Tibial artery (tissue), 4 donors: ENCODE results near the gene TMEM245.

Source experiments
- DNase-seq, 2 donors: peaks; one replicate each; pipeline ENCODE4 v3.0.0-alpha.2; 2019
- H3K27ac ChIP-seq, 2 donors: fragments of 200-600 bp; sonication (generic) in 1 of 2; 1 replicate in 1 of 2; 2 replicates in 1 of 2; pipeline ENCODE4 v1.5.1; 2018 to 2019; ENCODE audit warnings: mild to moderate bottlenecking in 1 of 2
- H3K27me3 ChIP-seq, 2 donors: fragments of 200-600 bp; sonication (generic) in 1 of 2; one replicate each; pipeline versions ENCODE4 v1.5.1 to v1.6.0; 2016 to 2019
- H3K36me3 ChIP-seq, 3 donors: fragments of 200-600 bp; sonication (generic) in 2 of 3; one replicate each; pipeline ENCODE4 v1.5.1; 2016 to 2019; ENCODE audit warnings: mild to moderate bottlenecking in 2 of 3
- H3K4me1 ChIP-seq, 4 donors: fragments of 200-600 bp; sonication (generic) in 2 of 4; 1 replicate in 3 of 4; 2 replicates in 1 of 4; pipeline ENCODE4 v1.5.1; 2016 to 2019
- H3K4me3 ChIP-seq, 2 donors: fragments of 200-600 bp; sonication (generic) in 1 of 2; 1 replicate in 1 of 2; 2 replicates in 1 of 2; pipeline ENCODE4 v1.5.1; 2018 to 2019; ENCODE audit warnings: mild to moderate bottlenecking in 2 of 2
- H3K9me3 ChIP-seq, 3 donors: fragments of 200-600 bp; sonication (generic) in 1 of 3; one replicate each; pipeline ENCODE4 v1.5.1; 2016 to 2019
- CTCF ChIP-seq, 2 experiments: fragments of 200-600 bp in 1 of 2; fragments of 450-650 bp in 1 of 2; IDR thresholded peaks; one replicate each; pipeline ENCODE4 v1.5.1; 2017 to 2019; ENCODE audit warnings: antibody characterized with exemption in 2 of 2, mild to moderate bottlenecking in 1 of 2, moderate library complexity in 1 of 2
- intact Hi-C: fragments of 100-400 bp; cut with DNase I; formaldehyde crosslinking; loops from one replicate; pipeline ENCODE4 v1.15.0; 2023; ENCODE audit warnings: low total_unique reads

Gene TMEM245

GRCh38 chr9:109164042-109164441, 44.3 kb upstream of the TMEM245 start:
- no peak for TF ChIP-seq CTCF (IDR thresholded peaks at IDR 0.05)
- intact Hi-C loops: no loop called here
- no peak for DNase-seq
- peaks cover 0 to 4% (median 0%) of the 10 kb centered on the region in 4 donors for H3K4me1 ChIP-seq
- H3K9me3 ChIP-seq: no peaks in the 10 kb centered on the region
- peaks cover 0 to 49% of the 10 kb centered on the region in 2 donors for H3K27me3 ChIP-seq
- H3K36me3 ChIP-seq: no peaks in the 10 kb centered on the region
- H3K27ac ChIP-seq: no peak overlapping the region
- no peak overlapping the region for H3K4me3 ChIP-seq

GRCh38 chr9:109163194-109163593, 43.4 kb upstream of the TMEM245 start:
- peaks cover 0 to 44% of the 10 kb centered on the region in 2 donors for H3K27me3 ChIP-seq
- DNase-seq: no peak
- TF ChIP-seq CTCF (IDR thresholded peaks at IDR 0.05): no peak
- intact Hi-C loops: no loop called here
- no peaks in the 10 kb centered on the region for H3K36me3 ChIP-seq
- peaks cover 0 to 4% (median 0%) of the 10 kb centered on the region in 4 donors for H3K4me1 ChIP-seq
- H3K27ac ChIP-seq: no peak overlapping the region
- H3K4me3 ChIP-seq: no peak overlapping the region
- H3K9me3 ChIP-seq: no peaks in the 10 kb centered on the region

GRCh38 chr9:109162677-109163076, 42.9 kb upstream of the TMEM245 start:
- DNase-seq: no peak
- intact Hi-C loops: no loop called here
- Histone ChIP-seq H3K27me3 (peaks cover 0 to 39% of the 10 kb centered on the region in 2 donors), H3K9me3 (no peaks in the 10 kb centered on the region), H3K4me3 (no peak overlapping the region), H3K36me3 (no peaks in the 10 kb centered on the region), H3K4me1 (peaks cover 0 to 4% (median 0%) of the 10 kb centered on the region in 4 donors), H3K27ac (no peak overlapping the region)
- no peak for TF ChIP-seq CTCF (IDR thresholded peaks at IDR 0.05)

GRCh38 chr9:109161471-109161870, 41.7 kb upstream of the TMEM245 start:
- Histone ChIP-seq H3K27me3 (peaks cover 0 to 27% of the 10 kb centered on the region in 2 donors), H3K4me1 (no peaks in the 10 kb centered on the region), H3K4me3 (no peak overlapping the region), H3K36me3 (no peaks in the 10 kb centered on the region), H3K9me3 (no peaks in the 10 kb centered on the region), H3K27ac (no peak overlapping the region)
- no peak for TF ChIP-seq CTCF (IDR thresholded peaks at IDR 0.05)
- DNase-seq: no peak
- intact Hi-C loops: no loop called here

GRCh38 chr9:109159583-109159982, 39.8 kb upstream of the TMEM245 start:
- DNase-seq: no peak
- no peak overlapping the region for H3K27ac ChIP-seq

More at GRCh38 chr9:109159583-109159982, 39.8 kb upstream of the TMEM245 start:
- no peak for TF ChIP-seq CTCF (IDR thresholded peaks at IDR 0.05)
- no peaks in the 10 kb centered on the region for H3K4me1 ChIP-seq
- no peaks in the 10 kb centered on the region for H3K9me3 ChIP-seq
- H3K4me3 ChIP-seq: no peak overlapping the region
- H3K36me3 ChIP-seq: no peaks in the 10 kb centered on the region
- H3K27me3 ChIP-seq: peaks cover 0 to 13% of the 10 kb centered on the region in 2 donors
- intact Hi-C loops: no loop called here
